Measurements from ENCODE around the gene TSHZ3.

TSHZ3 gene

GRCh38 chr19:31285744-31286143, 63.5 kb downstream of the TSHZ3 start:
- DNase-seq (ENCODE audit: extremely low spot score), result no peak

GRCh38 chr19:31284621-31285020, 64.6 kb downstream of the TSHZ3 start:
- CTCF ChIA-PET, result interaction anchor here (0.8 kb wide), 1 partner anchor 13 kb away, joined by 3 read pairs; no protein-coding TSS in a partner anchor
- no peak for DNase-seq (ENCODE audit: extremely low spot score)
- TF ChIP-seq CTCF (IDR thresholded peaks at IDR 0.05; ENCODE audit: control extremely low read depth, extremely low read depth, low read depth, missing control alignments), result no peak
- POLR2A ChIA-PET, result no interaction called here

More at GRCh38 chr19:31285744-31286143, 63.5 kb downstream of the TSHZ3 start:
- no peak for TF ChIP-seq CTCF (IDR thresholded peaks at IDR 0.05; ENCODE audit: control extremely low read depth, extremely low read depth, low read depth, missing control alignments)
- ChIA-PET CTCF (no interaction called here), POLR2A (no interaction called here)

- POLR2A ChIA-PET, result no interaction called here
Observed at GRCh38 chr19:31283701-31284100, 65.5 kb downstream of the TSHZ3 start.

GRCh38 chr19:31282346-31282745, 66.9 kb downstream of the TSHZ3 start:
- POLR2A ChIA-PET, result no interaction called here
- TF ChIP-seq CTCF (IDR thresholded peaks at IDR 0.05; ENCODE audit: control extremely low read depth, extremely low read depth, low read depth, missing control alignments), result no peak
- CTCF ChIA-PET, result no interaction called here
- DNase-seq (ENCODE audit: extremely low spot score), result no peak

More at GRCh38 chr19:31283701-31284100, 65.5 kb downstream of the TSHZ3 start:
- DNase-seq (ENCODE audit: extremely low spot score), result no peak
- CTCF ChIA-PET, result no interaction called here
- TF ChIP-seq CTCF (IDR thresholded peaks at IDR 0.05; ENCODE audit: control extremely low read depth, extremely low read depth, low read depth, missing control alignments), result no peak

GRCh38 chr19:31280287-31281006, 68.8 kb downstream of the TSHZ3 start:
- ChIA-PET POLR2A (no interaction called here), CTCF (no interaction called here)
- no peak for TF ChIP-seq CTCF (IDR thresholded peaks at IDR 0.05; ENCODE audit: control extremely low read depth, extremely low read depth, low read depth, missing control alignments)
- no peak for DNase-seq (ENCODE audit: extremely low spot score)

- ChIA-PET CTCF (no interaction called here), POLR2A (no interaction called here)
- TF ChIP-seq CTCF (IDR thresholded peaks at IDR 0.05; ENCODE audit: control extremely low read depth, extremely low read depth, low read depth, missing control alignments), result no peak
- no peak for DNase-seq (ENCODE audit: extremely low spot score)
Observed at GRCh38 chr19:31279436-31279765, 69.8 kb downstream of the TSHZ3 start.
